ENCODE data around the gene CDKN2D.

Gene CDKN2D

DNA sequence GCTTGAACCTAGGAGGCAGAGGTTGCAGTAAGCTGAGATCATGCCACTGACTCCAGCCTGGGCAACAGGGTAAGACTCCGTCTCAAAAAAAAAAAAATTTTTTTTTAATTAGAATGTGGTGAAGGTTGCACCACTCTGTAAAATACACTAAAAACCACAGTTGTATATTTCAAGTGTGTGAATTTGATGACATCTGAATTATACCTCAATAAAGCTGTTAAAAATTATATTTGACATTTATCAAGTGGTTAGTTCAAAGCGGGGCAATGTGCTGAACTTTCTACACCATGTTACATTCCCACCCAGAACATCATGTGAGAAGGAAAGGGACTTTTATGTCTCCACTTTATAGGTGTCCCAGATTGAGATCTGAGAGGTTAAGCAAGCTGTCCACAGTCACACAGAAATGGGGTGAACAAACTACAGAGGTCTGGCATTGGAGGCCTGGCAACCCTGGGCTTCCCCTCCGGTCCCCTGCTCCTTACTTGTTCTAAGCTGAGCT lies 45.6 kb downstream of the CDKN2D start:
- H3K4me1 Mint-ChIP-seq (ENCODE audit: low read depth) = peaks cover 12% of the 10 kb centered on the region
- H3K4me3 Mint-ChIP-seq = no peak overlapping the region
- H3K36me3 Mint-ChIP-seq = no peaks in the 10 kb centered on the region
- no peaks in the 10 kb centered on the region for H3K9me3 Mint-ChIP-seq (ENCODE audit: low read depth)
- H3K27me3 Mint-ChIP-seq = peaks cover 11% of the 10 kb centered on the region
- no peak overlapping the region for H3K27ac Mint-ChIP-seq

DNA sequence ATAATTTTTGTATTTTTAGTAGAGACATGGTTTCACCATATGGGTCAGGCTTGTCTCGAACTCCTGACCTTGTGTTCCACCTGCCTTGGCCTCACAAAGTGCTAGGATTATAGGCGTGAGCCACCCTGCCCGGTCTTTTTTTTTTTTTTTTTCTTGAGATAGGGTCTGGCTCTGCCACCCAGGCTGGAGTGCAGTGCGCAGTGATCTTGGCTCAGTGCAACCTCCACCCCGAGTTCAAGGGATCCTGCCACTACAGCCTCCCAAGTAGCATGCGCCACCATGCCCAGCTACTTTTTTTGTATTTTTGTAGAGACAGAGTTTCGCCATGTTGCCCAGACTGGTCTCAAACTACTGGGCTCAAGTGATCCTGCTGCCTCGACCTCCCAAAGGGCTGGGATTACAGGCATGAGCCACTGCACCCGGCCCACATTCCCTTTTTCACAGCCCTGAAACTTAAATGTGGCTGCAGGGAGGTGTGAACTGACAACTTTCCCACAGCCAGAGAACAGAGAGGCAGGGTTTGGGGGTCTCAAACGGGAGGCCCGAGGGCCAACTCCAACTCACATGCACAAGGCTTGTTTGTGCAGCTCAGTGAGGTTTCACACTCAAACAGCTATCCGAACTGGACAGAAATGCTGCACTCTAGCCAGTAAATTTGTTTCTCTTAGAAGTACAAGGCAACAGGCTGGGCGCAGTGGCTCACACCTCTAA lies 47.2 kb downstream of the CDKN2D start:
- Mint-ChIP-seq H3K27ac (no peak overlapping the region), H3K36me3 (no peaks in the 10 kb centered on the region), H3K4me3 (no peak overlapping the region)

DNA sequence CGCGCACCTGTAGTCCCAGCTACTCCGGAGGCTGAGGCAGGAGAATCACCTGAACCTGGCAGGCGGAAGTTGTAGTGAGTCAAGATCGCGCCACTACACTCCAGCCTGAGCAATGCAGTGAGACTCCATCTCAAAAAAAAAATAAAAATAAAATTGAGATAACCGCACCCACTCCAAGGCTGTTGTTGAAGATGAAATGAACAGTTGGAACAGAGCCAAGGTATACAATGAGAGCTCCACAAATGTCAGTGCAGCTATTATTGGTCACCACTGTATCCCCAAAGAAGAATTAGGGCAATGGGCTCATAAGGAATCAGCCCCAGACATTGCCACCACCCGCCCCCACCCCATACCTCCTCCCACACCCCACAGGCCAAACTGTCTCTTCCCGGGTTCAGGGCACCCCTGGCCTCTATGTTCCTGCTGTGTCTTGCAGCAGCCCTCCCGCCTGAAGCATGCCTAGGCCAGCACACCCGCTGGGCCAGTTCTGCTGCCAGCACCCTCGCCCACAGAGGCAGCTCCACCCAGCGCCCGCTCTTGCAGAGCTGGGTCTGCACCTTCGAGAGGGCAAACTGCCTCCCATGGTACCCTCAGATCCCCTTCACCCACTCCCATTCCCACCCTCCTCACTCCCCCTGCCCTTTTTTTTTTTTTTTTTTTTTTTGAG lies 48.0 kb downstream of the CDKN2D start:
- Mint-ChIP-seq H3K4me3 (no peak overlapping the region), H3K36me3 (no peaks in the 10 kb centered on the region), H3K27ac (no peak overlapping the region), H3K9me3 (ENCODE audit: low read depth) (no peaks in the 10 kb centered on the region), H3K27me3 (peaks cover 21% of the 10 kb centered on the region), H3K4me1 (ENCODE audit: low read depth) (peaks cover 22% of the 10 kb centered on the region)

More for the DNA sequence above, 47.2 kb downstream of the CDKN2D start:
- H3K4me1 Mint-ChIP-seq (ENCODE audit: low read depth) = peaks cover 18% of the 10 kb centered on the region
- H3K27me3 Mint-ChIP-seq = peaks cover 17% of the 10 kb centered on the region
- no peaks in the 10 kb centered on the region for H3K9me3 Mint-ChIP-seq (ENCODE audit: low read depth)

DNA sequence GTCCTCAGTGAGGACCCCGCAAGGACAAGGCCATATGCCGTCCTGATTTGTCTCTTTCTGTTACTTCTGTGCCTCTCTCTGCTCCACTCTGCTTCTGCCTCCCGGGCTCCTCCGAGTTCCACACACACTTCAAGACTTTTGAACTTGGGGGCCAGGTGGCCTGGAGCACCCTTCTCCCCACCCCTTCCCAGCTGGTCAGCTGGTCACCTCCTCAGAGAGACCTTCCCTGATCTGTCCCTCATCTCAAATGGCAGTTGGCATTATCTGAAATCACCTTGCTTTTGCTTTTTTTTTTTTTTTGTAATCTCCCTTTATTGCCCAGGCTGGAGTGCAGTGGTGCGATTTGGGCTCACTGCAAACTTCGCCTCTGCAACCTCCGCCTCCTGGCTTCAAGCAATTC lies 49.4 kb downstream of the CDKN2D start:
- Mint-ChIP-seq H3K4me1 (ENCODE audit: low read depth) (peaks cover 23% of the 10 kb centered on the region), H3K27ac (no peak overlapping the region), H3K36me3 (no peaks in the 10 kb centered on the region), H3K9me3 (ENCODE audit: low read depth) (no peaks in the 10 kb centered on the region), H3K27me3 (peaks cover 27% of the 10 kb centered on the region), H3K4me3 (peak overlapping the region; percentile 33)

DNA sequence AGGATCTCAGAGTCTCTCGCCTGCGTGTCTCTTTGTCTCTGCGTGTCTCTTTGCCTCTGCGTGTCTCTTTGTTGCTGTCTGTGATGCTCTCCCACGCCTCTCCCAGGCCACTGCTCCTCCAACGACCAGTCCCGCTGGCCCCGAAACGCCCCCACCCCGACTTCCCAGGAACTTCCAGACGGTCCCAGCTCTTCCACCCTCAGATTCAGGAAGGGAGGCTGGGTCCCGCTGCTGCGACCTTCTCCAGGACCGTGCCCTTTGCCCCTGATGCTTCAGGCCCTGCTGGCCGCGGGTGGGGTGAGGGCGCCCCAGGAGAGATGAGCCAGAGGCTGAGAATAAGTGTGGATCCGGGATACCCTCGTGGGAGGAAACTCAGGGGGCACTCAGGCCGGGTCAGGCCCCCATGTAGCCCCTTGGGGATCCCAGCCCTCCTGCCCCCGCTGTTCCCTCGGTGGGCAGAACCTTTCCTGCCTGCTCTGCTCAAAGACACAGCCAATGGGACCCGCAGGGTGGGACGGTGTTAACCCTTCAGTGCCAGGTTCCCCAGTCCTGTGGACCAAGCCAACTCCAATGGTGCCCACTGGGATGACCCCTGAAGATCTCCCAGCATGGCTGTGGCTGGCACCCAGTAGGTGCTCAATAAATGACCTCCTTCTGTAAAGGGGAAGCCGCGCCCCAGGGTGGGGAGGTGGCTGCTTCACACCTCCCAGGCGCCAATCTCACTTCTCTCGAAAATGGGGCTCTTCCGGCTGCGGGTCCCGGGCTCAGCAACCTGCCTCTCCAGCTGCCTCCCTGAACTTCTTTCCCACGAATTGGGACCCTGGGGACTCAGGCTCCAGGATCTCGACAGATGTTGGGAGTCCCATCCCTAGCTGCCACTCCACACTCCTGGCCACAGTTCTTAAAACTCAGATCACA lies 50.1 kb downstream of the CDKN2D start:
- no peak overlapping the region for H3K27ac Mint-ChIP-seq
- no peaks in the 10 kb centered on the region for H3K9me3 Mint-ChIP-seq (ENCODE audit: low read depth)
- peak overlapping the region; percentile 74 for H3K4me3 Mint-ChIP-seq
- H3K36me3 Mint-ChIP-seq = no peaks in the 10 kb centered on the region
- peaks cover 23% of the 10 kb centered on the region for H3K4me1 Mint-ChIP-seq (ENCODE audit: low read depth)
- H3K27me3 Mint-ChIP-seq = peaks cover 28% of the 10 kb centered on the region

DNA sequence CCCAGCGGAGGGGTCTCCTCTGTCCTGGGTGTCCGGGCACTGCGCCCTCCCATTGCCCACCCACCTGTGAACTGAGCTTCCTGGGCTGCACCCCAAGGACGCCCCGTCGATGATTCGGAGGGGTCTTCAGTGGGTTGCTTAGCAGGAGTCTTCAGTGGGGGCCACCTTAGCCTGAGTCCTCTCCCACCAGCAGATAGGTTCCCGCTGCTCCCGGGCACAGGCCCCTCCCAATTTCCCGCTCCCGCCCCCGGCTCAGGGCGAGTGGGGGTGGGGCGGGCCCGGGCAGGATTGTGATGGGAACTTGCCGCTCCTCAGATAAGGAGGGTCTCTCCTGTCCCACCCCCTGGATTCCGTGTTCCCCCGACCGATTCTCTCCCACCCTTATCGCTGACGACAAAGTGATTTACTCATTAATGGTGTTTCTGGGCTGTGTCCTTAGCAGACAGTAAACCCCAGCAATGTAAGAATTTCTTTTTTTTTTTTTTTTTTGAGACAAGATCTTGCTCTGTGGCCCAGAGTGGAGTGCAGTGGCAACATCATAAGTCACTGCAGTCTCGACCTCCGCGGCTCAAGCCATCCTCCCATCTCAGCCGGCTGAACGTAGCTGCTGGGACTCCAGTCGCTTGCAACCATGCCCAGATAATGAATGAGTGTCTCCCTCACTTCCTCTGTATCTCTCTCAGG lies 50.9 kb downstream of the CDKN2D start:
- Mint-ChIP-seq H3K4me3 (peak overlapping the region; percentile 74), H3K36me3 (no peaks in the 10 kb centered on the region), H3K9me3 (ENCODE audit: low read depth) (no peaks in the 10 kb centered on the region), H3K27ac (no peak overlapping the region), H3K27me3 (peaks cover 36% of the 10 kb centered on the region), H3K4me1 (ENCODE audit: low read depth) (peaks cover 28% of the 10 kb centered on the region)

DNA sequence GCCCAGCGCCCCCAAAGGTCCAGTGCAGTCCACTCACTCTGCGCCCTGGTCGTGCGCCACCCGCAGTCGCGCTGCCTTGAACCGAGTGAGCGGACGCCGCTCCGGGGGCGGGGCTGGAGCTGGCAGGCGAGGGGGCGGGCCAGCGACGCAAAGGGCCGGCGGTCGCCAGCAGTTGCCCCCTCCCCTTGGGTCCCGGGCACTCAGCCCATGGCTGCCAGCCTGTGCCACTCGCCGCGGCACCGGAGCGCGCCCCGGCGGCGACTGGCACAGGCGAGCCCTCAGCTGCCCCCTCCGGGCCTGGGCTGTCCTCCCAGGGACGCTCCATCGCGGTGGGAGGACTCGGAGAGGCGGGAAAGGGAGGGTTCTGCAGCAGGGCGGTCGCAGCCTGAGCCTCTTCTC lies 51.4 kb downstream of the CDKN2D start, which contains the start of gene S1PR5:
Gene S1PR5 (minus strand): TSS at position 87 of the 399 bp plus-strand sequence. CDS start 2,436 bp downstream, outside the sequence.
- Mint-ChIP-seq H3K27me3 (peaks cover 36% of the 10 kb centered on the region), H3K27ac (no peak within 1 kb of the TSS), H3K4me1 (ENCODE audit: low read depth) (peaks cover 28% of the 10 kb centered on the region), H3K4me3 (peak within 1 kb of the TSS; percentile 80), H3K36me3 (no peaks in the 10 kb centered on the region), H3K9me3 (ENCODE audit: low read depth) (no peaks in the 10 kb centered on the region)

DNA sequence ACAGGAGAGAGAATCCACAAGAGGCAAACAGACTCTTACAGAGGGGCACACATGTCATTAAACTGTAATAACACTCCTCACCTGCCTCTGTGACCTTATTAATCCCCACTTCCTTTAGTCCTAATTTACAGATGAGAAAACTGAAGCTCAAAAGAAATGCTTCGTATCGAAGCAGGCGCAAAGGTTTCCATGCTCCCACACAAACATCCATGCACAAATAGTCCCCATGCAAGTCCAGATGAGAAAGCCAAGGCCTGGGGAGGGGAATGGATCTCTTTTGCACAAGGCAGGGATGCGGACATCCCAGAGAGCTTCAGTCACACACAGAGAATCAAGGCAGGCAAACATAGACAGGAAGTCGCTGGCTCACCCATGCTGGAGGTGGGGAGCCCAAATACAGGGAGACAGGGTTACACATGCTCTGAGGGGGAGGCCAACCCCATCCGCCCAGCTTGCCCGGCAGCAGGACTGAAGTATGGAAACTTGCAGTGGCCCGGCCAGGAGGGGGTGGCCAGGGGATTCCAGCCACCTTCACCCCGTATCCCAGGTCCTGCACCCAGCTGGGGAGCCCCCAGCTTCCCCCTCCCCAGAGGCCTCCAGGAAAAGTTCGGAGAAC lies 52.0 kb downstream of the CDKN2D start:
- H3K9me3 Mint-ChIP-seq (ENCODE audit: low read depth) = no peaks in the 10 kb centered on the region
- peaks cover 28% of the 10 kb centered on the region for H3K4me1 Mint-ChIP-seq (ENCODE audit: low read depth)
- H3K36me3 Mint-ChIP-seq = no peaks in the 10 kb centered on the region
- H3K4me3 Mint-ChIP-seq = peak overlapping the region; percentile 80
- H3K27ac Mint-ChIP-seq = no peak overlapping the region
- H3K27me3 Mint-ChIP-seq = peaks cover 36% of the 10 kb centered on the region

Measured in activated naive CD8-positive, alpha-beta T cell (primary cell).